ENCODE measurements around the gene HMX1.

The HMX1 gene

DNA sequence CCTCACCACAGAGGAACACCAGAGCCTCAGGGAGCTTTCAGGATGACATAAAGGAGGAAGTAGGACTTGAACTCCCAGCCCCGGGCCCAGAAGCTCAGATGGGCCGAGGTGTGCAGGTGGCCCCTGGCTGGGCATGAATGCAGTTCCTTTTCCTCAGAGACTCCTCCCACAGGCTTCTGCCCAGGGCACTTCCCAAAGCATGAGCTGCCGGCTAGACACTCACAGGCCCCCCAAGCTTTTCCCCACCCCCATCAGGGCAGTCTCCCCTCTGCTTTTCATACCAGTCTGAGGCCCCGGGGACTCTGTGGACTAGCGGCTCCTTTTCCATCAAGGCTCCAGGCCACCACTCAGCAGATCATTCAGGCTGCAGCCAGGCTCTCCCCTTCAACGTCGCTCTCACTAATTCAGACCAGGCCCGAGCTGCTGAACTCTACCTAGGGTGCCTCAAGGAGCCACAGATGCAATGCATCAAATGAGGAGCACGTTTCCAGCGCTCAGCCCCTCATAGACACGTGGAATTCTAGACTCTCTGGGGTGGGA lies 36.9 kb downstream of the HMX1 start:
- TF ChIP-seq GATA2 (IDR thresholded peaks at IDR 0.05; ENCODE audit: low read depth, low read length): no peak
- TF ChIP-seq GATA3 (IDR thresholded peaks at IDR 0.05; ENCODE audit: low read depth, low read length): no peak

- TF ChIP-seq GATA2 (IDR thresholded peaks at IDR 0.05; ENCODE audit: low read depth, low read length) (no peak), GATA3 (IDR thresholded peaks at IDR 0.05; ENCODE audit: low read depth, low read length) (no peak)
These were observed 39.3 kb downstream of the HMX1 start for GRCh38 chr4:8832113-8832915.

GRCh38 chr4:8831221-8832112 lies 40.2 kb downstream of the HMX1 start:
- no peak for TF ChIP-seq GATA2 (IDR thresholded peaks at IDR 0.05; ENCODE audit: low read depth, low read length)
- no peak for TF ChIP-seq GATA3 (IDR thresholded peaks at IDR 0.05; ENCODE audit: low read depth, low read length)

GRCh38 chr4:8830611-8831200 lies 40.9 kb downstream of the HMX1 start:
- TF ChIP-seq GATA2 (IDR thresholded peaks at IDR 0.05; ENCODE audit: low read depth, low read length): no peak
- TF ChIP-seq GATA3 (IDR thresholded peaks at IDR 0.05; ENCODE audit: low read depth, low read length): no peak

- TF ChIP-seq GATA3 (IDR thresholded peaks at IDR 0.05; ENCODE audit: low read depth, low read length) (no peak), GATA2 (IDR thresholded peaks at IDR 0.05; ENCODE audit: low read depth, low read length) (no peak)
These were observed 41.6 kb downstream of the HMX1 start for GRCh38 chr4:8830056-8830455.

DNA sequence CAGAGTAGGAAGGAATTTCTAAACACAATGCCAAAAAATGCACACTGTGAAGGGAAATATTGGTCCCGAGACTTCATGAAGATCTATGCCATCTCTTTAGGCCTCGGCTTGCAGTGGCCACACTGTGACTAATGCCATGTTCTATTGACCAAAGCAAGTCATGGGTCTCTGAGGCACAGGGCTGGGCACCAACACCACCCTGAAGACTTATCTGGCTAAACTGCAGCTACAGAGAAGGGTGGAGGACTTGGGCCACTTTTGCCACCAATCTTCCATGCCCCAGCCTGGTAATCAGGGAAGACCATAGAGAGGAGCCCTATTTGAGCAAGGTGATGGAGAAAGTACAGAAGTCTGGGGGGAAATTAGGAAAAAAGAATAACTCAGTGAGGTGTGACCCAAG lies 42.1 kb downstream of the HMX1 start:
- TF ChIP-seq GATA2 (IDR thresholded peaks at IDR 0.05; ENCODE audit: low read depth, low read length): no peak
- TF ChIP-seq GATA3 (IDR thresholded peaks at IDR 0.05; ENCODE audit: low read depth, low read length): no peak

DNA sequence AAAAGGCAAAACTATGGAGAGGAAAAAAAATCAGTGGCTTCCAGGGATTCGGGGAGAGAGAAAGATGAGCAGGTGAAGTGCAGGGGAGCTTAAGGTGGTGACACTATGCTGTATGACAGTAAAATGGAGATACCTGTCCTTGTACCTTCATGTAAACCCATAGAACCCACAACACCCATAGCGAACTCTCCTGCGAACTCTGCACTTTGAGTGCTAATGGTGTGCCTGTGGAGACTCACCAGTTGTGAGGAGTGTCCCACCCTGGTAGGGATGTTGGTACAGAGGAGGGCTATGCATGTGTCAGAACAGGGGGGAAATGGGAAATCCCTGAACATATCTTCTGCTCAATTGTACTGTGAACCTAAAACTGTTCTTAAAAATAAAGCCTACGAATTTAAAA lies 42.8 kb downstream of the HMX1 start:
- TF ChIP-seq GATA2 (IDR thresholded peaks at IDR 0.05; ENCODE audit: low read depth, low read length) (no peak), GATA3 (IDR thresholded peaks at IDR 0.05; ENCODE audit: low read depth, low read length) (no peak)

- TF ChIP-seq GATA3 (IDR thresholded peaks at IDR 0.05; ENCODE audit: low read depth, low read length) (no peak), GATA2 (IDR thresholded peaks at IDR 0.05; ENCODE audit: low read depth, low read length) (no peak)
These were observed 50.3 kb downstream of the HMX1 start for GRCh38 chr4:8821151-8821950.

GRCh38 chr4:8820178-8821102 lies 51.2 kb downstream of the HMX1 start:
- TF ChIP-seq GATA3 (IDR thresholded peaks at IDR 0.05; ENCODE audit: low read depth, low read length) (no peak), GATA2 (IDR thresholded peaks at IDR 0.05; ENCODE audit: low read depth, low read length) (no peak)

- no peak for TF ChIP-seq GATA3 (IDR thresholded peaks at IDR 0.05; ENCODE audit: low read depth, low read length)
- TF ChIP-seq GATA2 (IDR thresholded peaks at IDR 0.05; ENCODE audit: low read depth, low read length): no peak
These were observed 52.0 kb downstream of the HMX1 start for GRCh38 chr4:8819473-8820177.

DNA sequence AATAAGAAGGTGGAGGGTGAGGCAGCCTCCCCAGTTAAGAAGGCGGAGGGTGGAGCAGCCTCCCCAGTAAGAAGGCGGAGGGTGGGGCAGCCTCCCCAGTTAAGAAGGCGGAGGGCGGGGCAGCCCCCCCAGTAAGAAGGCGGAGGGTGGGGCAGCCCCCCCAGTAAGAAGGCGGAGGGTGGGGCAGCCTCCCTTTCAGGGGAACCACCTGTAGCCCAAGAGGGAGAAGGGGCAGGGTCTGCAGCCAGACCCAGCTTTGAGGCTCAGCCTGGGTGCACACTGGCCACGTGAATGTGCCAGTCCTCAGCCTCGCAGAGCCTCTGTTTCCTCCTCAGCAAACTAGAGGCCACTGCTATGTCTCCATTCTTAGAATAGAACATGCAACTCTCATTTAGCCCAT lies 52.6 kb downstream of the HMX1 start:
- no peak for TF ChIP-seq GATA2 (IDR thresholded peaks at IDR 0.05; ENCODE audit: low read depth, low read length)
- no peak for TF ChIP-seq GATA3 (IDR thresholded peaks at IDR 0.05; ENCODE audit: low read depth, low read length)

All from SH-SY5Y (cell line).